Tibial nerve (tissue), 4 donors: ENCODE results near the gene ETFB. TPM values are rescaled to one million over a fixed set of nuclear protein-coding genes. Genes with fewer than 3 reads are reported as not detected.

ENCODE experiments used
- DNase-seq, 2 donors: peaks; one replicate each; pipeline ENCODE4 v3.0.0-alpha.2; 2019; ENCODE audit warnings: low spot score in 2 of 2
- H3K27ac ChIP-seq, 4 donors: fragments of 200-600 bp; sonication (generic) in 3 of 4; one replicate each; pipeline ENCODE4 v1.5.1; 2017 to 2019; ENCODE audit warnings: mild to moderate bottlenecking in 1 of 4
- H3K27me3 ChIP-seq, 2 donors: fragments of 200-600 bp; sonication (generic) in 1 of 2; one replicate each; pipeline versions ENCODE4 v1.5.1 to v1.6.0; 2017 to 2019
- H3K36me3 ChIP-seq, 3 donors: fragments of 200-600 bp; sonication (generic); one replicate each; pipeline ENCODE4 v1.5.1; 2018 to 2019
- H3K4me1 ChIP-seq, 4 donors: fragments of 200-600 bp; sonication (generic) in 3 of 4; one replicate each; pipeline ENCODE4 v1.5.1; 2017 to 2019
- H3K4me3 ChIP-seq, 4 donors: fragments of 200-600 bp; sonication (generic) in 3 of 4; one replicate each; pipeline ENCODE4 v1.5.1; 2017 to 2019; ENCODE audit warnings: mild to moderate bottlenecking in 1 of 4, moderate library complexity in 1 of 4
- H3K9me3 ChIP-seq, 4 donors: fragments of 200-600 bp; sonication (generic) in 3 of 4; one replicate each; pipeline ENCODE4 v1.5.1; 2017 to 2019
- CTCF ChIP-seq, 5 experiments: fragments of 200-600 bp in 3 of 5; fragments of 450-650 bp in 2 of 5; sonication (generic) in 3 of 5; IDR thresholded peaks; one replicate each; pipeline ENCODE4 v1.5.1; 2016 to 2019; ENCODE audit warnings: antibody characterized with exemption in 5 of 5, mild to moderate bottlenecking in 3 of 5, moderate library complexity in 2 of 5
- EP300 ChIP-seq, 2 donors: sonication (generic); formaldehyde crosslinking; IDR thresholded peaks; one replicate each; pipeline ENCODE4 v1.6.1; 2017; ENCODE audit warnings: antibody characterized with exemption in 2 of 2, mild to moderate bottlenecking in 1 of 2
- POLR2A ChIP-seq, 2 donors: fragments of 450-650 bp; IDR thresholded peaks; one replicate each; pipeline ENCODE4 v1.6.1; 2017; ENCODE audit warnings: antibody characterized with exemption in 2 of 2, mild to moderate bottlenecking in 2 of 2, moderate library complexity in 2 of 2
- WGBS, 2 donors: methylation state at CpG; one replicate each; pipeline ENCODE4 v1.1.5; 2018; 5-methylcytosine and 5-hydroxymethylcytosine counted together
- total RNA-seq, 4 donors: library from RNA; depleted of rRNA; stranded (reverse); fragments of >200 nt; gene quantifications; one replicate each; pipeline ENCODE4 v1.1.0, GENCODE V29; 2016

ETFB gene
- total RNA-seq, 4 donors from 2014 or later, result 73.2 to 118 (median 101) TPM

DNA sequence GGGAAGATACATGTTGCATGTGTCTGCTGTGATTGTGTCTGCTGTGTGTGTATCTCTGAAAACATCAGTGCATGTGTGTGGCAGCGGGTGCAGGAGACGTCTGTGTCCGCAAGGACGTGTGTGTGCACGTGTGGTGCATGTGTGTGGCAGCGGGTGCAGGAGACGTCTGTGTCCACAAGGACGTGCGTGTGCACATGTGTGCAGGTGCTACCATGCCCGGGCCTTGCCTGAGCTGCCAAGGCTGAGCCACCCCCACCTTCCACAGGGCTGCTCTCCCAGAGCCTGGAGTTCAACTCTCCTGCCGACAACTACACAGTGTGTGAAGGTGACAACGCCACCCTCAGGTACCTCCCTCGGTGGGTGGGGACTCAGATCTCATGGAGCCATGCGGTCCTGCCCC, 44.4 kb downstream of the ETFB start:
- whole genome bisulfite sequencing, 2 donors, result 72 to 82% methylated on average over 9 to 13 of the region's 14 CpGs
- Histone ChIP-seq H3K27me3 (peaks cover 0 to 45% of the 10 kb centered on the region in 2 donors), H3K4me1 (peaks cover 0 to 1% (median 0%) of the 10 kb centered on the region in 4 donors), H3K36me3 (no peaks in the 10 kb centered on the region), H3K27ac (no peak overlapping the region), H3K9me3 (no peaks in the 10 kb centered on the region), H3K4me3 (no peak overlapping the region)
- TF ChIP-seq EP300 (IDR thresholded peaks at IDR 0.05) (no peak), CTCF (IDR thresholded peaks at IDR 0.05) (no peak), POLR2A (IDR thresholded peaks at IDR 0.05) (no peak)
- DNase-seq, result no peak

DNA sequence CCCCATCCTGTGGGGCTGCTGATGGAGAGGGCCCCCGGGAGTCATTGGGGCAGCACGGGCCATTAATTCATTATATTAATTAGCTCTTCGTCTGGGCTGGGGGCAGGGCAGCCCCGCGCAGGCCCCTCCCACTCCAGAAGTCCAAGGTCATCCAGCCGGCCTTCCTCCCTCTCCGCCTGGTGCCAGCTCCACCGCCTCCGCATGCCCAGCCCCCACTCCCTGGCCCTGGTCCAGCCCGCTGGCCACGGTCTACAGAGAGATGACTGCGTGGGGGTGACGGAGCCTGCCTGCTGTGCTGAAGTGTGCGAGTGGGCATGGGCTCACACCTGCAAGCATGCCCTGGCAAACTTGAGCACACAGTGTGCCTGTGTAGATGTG, 45.9 kb downstream of the ETFB start:
- Histone ChIP-seq H3K4me3 (no peak overlapping the region), H3K9me3 (peaks cover 0 to 5% (median 0%) of the 10 kb centered on the region in 4 donors), H3K36me3 (no peaks in the 10 kb centered on the region), H3K4me1 (no peaks in the 10 kb centered on the region), H3K27ac (no peak overlapping the region), H3K27me3 (peaks cover 0 to 29% of the 10 kb centered on the region in 2 donors)
- TF ChIP-seq POLR2A (IDR thresholded peaks at IDR 0.05), result no peak
- TF ChIP-seq EP300 (IDR thresholded peaks at IDR 0.05), result no peak
- no peak for TF ChIP-seq CTCF (IDR thresholded peaks at IDR 0.05)
- WGBS, 2 donors, result 19 to 27% methylated on average over 7 to 9 of the region's 14 CpGs
- no peak for DNase-seq

DNA sequence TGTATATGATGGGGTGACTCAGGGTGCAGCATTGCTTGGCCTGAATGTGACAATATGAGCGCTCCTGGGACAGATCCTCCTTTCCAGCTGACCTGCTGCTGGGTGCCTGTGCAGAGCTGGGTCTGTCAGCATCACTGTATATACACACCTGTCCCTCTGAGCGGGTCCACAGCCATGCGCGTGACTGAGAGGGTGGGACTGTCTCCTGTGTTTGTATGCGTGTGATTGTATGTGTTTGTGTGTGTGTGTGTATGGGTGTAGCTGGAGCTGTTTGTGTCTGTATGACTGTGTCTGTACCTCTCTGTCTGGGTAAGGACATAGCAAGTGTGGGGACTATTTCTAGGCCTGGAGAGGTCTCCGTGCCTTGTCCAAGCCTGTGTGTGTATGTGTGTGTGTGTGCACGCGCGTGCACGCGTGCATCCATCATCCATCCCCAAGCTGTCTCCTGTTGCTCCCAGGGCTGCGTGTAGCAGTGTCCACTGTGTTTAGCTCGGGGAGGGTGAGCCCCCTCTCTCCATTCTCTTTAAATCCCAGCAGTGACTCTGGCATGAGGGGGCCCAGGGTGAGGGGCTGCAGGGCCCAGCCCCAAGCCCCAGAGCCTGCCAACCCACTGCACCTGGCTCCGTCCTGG, 46.4 kb downstream of the ETFB start:
- Histone ChIP-seq H3K36me3 (no peaks in the 10 kb centered on the region), H3K27ac (no peak overlapping the region), H3K4me1 (no peaks in the 10 kb centered on the region), H3K4me3 (no peak overlapping the region), H3K27me3 (peaks cover 0 to 24% of the 10 kb centered on the region in 2 donors), H3K9me3 (peaks cover 0 to 8% (median 0%) of the 10 kb centered on the region in 4 donors)
- no peak for TF ChIP-seq POLR2A (IDR thresholded peaks at IDR 0.05)
- no peak for TF ChIP-seq EP300 (IDR thresholded peaks at IDR 0.05)
- no peak for TF ChIP-seq CTCF (IDR thresholded peaks at IDR 0.05)
- DNase-seq, result no peak
- 64 to 70% methylated on average over 13 to 14 of the region's 14 CpGs for WGBS, 2 donors

- Histone ChIP-seq H3K27ac (no peak overlapping the region), H3K9me3 (peaks cover 0 to 15% (median 0%) of the 10 kb centered on the region in 4 donors), H3K4me1 (no peaks in the 10 kb centered on the region), H3K27me3 (peaks cover 0 to 16% of the 10 kb centered on the region in 2 donors), H3K36me3 (no peaks in the 10 kb centered on the region), H3K4me3 (no peak overlapping the region)
- TF ChIP-seq CTCF (IDR thresholded peaks at IDR 0.05) (no peak), EP300 (IDR thresholded peaks at IDR 0.05) (no peak), POLR2A (IDR thresholded peaks at IDR 0.05) (no peak)
- WGBS, 2 donors, result 67 to 71% methylated on average over 23 of the region's 23 CpGs
- no peak for DNase-seq
Measured at GRCh38 chr19:51318687-51319648, 47.2 kb downstream of the ETFB start.

DNA sequence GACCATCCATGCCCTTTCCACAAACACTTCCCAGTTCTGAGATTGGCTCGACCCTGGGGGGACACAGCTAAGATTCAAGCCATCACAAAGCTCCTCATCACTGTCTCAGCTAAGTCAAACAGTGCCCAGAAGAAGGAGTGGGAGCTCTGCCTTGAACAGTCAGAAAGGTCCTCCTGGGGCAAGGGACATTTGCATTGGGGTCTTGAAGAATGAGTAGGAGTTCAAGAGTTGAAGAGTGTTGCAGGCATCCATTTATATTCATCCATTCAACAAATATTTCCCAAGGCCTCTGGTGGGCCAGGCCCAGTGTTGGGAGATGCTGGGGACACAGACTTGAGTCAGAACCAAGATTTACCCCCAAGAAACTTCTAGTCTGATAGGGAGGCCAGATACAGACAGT, 48.2 kb downstream of the ETFB start:
- no peak overlapping the region for H3K4me3 ChIP-seq
- H3K9me3 ChIP-seq, result peaks cover 0 to 15% (median 0%) of the 10 kb centered on the region in 4 donors
- H3K27ac ChIP-seq, result no peak overlapping the region
- no peak for DNase-seq
- H3K4me1 ChIP-seq, result no peaks in the 10 kb centered on the region
- TF ChIP-seq POLR2A (IDR thresholded peaks at IDR 0.05) (no peak), EP300 (IDR thresholded peaks at IDR 0.05) (no peak), CTCF (IDR thresholded peaks at IDR 0.05) (no peak)
- H3K36me3 ChIP-seq, result no peaks in the 10 kb centered on the region
- WGBS, 2 donors, result 67 to 94% methylated on average over 1 of the region's 1 CpG
- H3K27me3 ChIP-seq, result peaks cover 0 to 9% of the 10 kb centered on the region in 2 donors
